HG02938 (cell line): Measurements from ENCODE around the gene RUNX1.
"Not testable (repeated sequence)": the region's sequence is repeated elsewhere in the genome, so short reads cannot be mapped to it uniquely, and the experiment has no call there.

Experiments
- ATAC-seq: cut with Tn5 transposase; IDR thresholded peaks from one replicate; pipeline ENCODE4 v1.9.1; 2021; ENCODE audit warnings: mild to moderate bottlenecking, moderate library complexity; ENCODE audit not compliant: unreplicated experiment

RUNX1 gene

GRCh38 chr21:34973685-34974084, 75.4 kb downstream of the RUNX1 start:
- no peak for ATAC-seq

- no peak for ATAC-seq
Measured at GRCh38 chr21:34971656-34972055, 77.4 kb downstream of the RUNX1 start.

DNA sequence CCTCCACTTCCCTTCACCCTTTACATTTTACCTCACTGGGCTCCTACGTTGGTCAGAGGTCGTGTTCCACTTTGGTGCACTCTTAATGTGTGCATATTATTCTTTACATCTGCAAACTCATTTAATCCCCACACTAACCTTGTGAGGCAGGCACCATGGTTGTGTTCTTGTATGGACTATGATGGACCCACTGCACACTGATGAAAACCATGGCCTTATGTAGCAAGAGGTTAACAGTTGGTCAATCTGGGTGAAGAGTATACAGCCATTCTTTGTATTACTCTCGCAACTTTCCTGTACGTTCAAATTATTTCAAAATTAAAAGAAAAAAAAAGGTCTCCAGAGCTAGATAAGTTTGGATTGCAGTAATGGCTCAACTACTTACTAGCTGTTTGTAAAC, 78.5 kb downstream of the RUNX1 start:
- no peak for ATAC-seq

- no peak for ATAC-seq
Measured at GRCh38 chr21:34970167-34970500, 79.0 kb downstream of the RUNX1 start.

- ATAC-seq, result no peak
Measured at GRCh38 chr21:34969423-34970166, 79.5 kb downstream of the RUNX1 start.

DNA sequence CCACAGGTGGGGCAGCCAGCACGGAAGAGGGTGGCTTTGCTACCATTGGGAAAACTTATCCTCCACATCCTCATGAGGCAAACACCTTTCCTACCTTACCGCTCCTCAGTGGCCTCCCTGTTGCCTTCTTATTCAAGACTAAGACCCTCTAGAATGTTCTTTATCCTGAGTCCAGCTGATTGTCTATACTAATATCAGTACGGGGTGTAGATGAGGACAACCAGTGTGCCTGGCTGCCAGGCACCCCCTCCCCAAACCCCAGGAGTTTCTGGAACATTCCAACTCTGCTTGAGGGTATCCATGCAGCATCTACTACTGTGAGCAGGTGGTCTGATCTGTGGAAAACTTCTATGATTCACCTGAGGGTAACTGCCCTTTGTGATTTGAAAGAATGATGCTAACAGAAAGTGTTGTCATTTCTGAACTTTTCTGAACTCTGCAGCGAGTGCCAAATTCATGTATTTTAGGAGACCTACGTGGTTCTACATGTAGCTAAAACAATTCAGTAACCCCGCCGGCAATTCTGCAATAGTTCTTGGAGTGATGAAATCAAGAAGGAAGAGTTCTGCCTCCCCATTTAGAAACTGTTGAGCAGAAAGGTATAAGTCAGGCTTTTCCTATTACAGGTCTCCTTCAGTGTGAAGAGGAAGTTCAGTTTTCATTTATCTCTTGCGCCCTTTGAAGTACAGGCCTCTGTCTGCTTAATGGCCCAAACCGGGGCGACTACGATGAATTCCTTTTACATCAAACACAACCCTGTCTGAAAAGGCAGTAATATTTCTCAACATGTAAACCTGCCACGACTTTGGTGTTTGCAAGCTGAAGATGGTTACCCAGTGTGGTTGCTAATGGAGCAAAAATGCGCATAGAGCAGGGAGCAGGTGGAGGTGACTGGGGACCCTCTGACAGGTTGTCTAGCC, 80.4 kb downstream of the RUNX1 start:
- ATAC-seq, result no peak

- ATAC-seq, result no peak
Measured at GRCh38 chr21:34967509-34968289, 81.4 kb downstream of the RUNX1 start.

DNA sequence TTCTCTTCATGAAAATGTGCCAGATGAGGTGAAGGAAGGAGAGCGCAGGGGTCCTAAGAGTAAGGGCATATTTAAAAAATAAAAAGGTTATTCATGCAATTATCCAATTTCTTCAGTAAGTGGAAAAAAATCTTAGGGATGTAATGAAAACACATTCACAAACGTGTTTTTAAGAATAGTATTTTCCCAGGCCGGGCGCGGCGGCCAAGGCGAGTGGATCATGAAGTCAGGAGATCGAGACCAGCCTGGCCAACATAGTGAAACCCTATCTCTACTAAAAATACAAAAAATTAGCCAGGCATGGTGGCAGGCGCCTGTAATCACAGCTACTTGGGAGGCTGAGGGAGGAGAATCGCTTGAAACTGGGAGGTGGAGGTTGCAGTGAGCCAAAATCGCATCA, 82.2 kb downstream of the RUNX1 start:
- not testable (repeated sequence) for ATAC-seq

- ATAC-seq, result no peak
Measured at GRCh38 chr21:34965200-34966174, 83.6 kb downstream of the RUNX1 start.

GRCh38 chr21:34962586-34963222, 86.4 kb downstream of the RUNX1 start:
- no peak for ATAC-seq

DNA sequence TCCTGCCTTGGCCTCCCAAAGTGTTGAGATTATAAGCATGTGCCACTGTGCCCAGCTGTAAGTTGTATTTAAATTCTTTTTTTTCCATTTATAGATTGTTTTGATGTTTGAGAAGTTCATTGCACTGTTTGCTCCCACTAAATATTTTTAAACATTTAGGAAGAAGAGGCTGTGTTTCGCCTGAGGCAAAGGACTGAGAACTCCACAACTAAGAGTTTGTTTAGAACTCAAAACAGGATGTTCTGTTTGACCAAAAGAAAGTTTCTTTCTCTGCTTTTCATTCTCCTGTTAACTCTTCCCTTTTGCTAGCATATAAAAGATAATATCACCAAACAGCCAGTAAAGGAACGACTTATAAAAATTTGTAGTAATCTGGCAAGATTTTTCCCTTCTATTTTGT, 87.0 kb downstream of the RUNX1 start:
- no peak for ATAC-seq

DNA sequence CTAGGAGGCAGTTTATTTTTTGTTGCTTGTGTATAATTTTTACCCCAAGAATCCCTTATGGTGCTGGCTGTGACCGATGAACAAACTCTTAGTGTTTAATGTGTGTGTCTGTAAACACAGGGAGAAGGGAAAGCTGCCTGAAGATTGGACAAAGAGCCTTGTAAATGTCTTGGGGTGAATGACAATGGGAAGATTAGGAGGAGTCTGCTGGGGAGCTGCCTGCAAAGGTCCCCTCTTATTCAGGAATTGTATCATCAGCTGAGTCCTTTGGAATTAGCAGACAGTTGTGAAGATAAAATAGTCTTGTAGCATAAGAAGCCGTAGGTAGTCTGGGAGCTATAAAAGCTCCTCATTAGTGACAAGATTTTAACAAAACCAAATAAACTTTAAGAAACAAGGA, 88.4 kb downstream of the RUNX1 start:
- no peak for ATAC-seq

GRCh38 chr21:34959607-34960006, 89.5 kb downstream of the RUNX1 start:
- ATAC-seq, result no peak

DNA sequence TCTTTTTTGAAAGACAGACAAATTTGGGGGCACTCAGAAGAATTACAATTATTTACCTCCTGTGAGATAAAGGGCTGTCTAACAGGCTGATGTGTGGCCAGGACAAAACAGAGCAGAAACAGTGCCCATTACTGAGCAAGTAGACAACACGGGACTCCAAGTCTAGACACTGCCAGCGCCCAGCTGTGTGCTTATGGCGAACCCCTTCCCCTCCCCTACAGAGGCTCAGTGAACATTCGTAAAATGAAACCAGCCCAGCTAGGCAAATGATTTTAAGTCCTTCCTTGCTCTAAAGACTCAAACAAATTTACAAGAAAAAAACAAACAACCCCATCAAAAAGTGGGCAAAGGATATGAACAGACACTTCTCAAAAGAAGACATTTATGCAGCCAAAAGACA, 91.1 kb downstream of the RUNX1 start:
- no peak for ATAC-seq

DNA sequence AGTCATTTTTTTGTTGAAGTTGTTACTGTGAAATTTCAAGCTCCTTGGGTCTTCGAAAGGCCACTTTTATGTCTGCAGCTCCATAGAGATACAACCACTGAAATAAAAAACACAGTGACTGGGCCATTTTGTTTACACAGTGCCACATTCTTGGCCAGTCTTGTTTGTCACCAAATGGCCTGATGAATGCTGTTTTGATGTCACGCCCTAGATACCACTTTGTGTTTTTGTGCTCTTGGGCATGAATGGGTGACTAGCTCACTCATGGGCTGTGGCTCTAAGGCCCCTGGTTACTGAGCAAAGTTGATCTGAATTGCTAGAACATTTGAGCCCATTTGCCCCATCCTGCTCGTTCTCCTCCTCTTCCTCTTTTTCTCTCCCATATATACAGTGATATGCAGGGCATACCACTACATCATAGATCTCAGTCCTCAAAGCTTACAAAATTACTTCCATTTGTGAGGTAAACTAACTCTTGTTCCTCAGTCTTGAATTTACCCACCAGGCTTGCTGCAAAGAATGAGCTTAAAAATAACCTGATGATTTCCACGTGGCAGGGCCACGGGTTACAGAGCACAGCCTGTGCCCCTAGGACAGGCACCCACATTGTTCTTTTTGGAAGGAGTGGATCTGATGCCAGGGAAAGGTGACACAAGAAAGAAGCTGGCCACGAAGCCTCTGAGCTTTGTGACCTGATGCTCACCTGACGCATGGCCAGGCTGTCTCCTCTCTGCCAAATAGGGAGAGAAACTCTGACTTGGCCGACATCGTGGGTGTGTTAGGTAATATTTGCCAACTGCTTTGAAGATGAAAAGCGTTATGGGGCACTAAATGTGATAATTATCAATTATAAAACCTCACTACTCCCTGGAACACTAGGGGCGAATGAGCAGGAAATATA, 92.4 kb downstream of the RUNX1 start:
- no peak for ATAC-seq

DNA sequence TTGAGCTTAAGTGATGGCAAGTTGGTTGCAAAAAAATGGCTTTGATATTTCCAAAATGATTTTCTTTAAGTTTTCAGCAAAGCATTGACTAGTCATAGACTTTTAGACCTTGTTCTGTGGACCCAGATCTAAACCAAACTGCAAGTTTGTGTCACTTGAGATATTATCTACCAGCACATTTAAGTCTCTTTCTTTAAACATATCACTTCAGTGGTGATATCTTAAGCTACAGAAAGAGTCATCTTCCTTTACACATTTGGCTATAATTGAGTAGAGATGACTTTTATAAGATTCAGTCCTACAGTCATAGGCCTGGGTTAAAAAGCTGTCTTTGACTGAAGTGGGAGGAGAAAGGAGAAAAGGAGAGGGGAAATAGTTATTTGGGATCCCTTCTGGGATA, 95.2 kb downstream of the RUNX1 start:
- ATAC-seq, result no peak

DNA sequence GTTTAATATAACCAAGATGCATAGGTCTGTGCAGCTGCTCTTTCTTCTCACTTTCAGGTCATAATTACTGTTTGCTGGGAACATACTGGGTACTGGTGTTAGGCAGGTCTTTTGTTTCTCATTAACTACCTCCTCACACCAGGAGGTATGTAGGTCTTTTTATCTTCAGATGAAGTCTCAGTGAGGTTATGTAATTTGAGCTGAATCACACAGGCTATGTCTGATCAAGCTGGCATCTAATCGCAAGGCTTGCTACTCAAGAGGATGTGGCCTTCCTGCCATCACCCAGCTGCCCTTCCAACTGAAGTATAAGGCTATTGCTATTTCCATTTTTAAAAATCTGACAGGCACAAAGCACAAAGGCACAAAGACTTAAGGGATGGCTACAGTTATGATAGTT, 96.4 kb downstream of the RUNX1 start:
- no peak for ATAC-seq

DNA sequence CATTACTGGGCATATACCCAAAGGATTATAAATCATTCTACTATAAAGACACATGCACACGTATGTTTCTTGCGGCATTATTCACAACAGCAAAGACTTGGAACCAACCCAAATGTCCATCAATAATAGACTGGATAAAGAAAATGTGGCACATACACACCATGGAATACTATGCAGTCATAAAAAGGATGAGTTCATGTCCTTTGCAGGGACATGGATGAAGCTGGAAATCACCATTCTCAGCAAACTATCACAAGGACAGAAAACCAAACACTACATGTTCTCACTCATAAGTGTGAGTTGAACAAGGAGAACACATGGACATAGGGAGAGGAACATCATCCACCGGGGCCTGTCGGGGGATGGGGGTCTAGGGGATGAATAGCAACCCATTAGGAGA, 97.2 kb downstream of the RUNX1 start:
- ATAC-seq, result not testable (repeated sequence)

DNA sequence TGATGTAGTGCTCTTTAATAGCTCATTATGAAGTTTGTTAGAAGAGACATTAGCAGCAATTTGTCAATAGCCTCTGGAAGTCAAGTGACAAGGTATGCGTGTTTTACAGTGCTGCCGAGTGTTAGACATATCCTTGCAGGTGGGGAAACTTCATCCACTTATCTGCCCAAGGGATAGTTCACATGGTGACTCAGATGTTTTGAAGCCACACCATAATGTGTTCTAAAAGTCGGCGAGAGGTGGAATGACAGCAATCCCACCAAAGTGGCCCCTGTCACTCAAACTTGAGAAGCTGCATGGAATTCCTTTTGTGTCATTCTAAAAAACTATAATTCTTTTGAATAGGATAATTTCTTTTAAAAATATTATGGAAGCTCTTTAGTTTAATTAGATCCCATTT, 98.1 kb downstream of the RUNX1 start:
- no peak for ATAC-seq
